CD14-positive monocyte (primary cell): ENCODE results near the gene TARS3. TPM values are rescaled to one million over a fixed set of nuclear protein-coding genes. Genes with fewer than 3 reads are reported as not detected.

Experiments used
- DNase-seq, 3 donors: peaks; one replicate each; pipeline ENCODE4 v3.0.0-alpha.2; 2011 to 2022
- H2AFZ ChIP-seq: 2 replicates; pipeline ENCODE4 v1.6.0; 2012; ENCODE audit warnings: mild to moderate bottlenecking, low read depth, low read length, inconsistent platforms; ENCODE audit not compliant: insufficient read depth, poor library complexity, severe bottlenecking
- H3K27ac ChIP-seq, 2 donors: 1 replicate in 1 of 2; 2 replicates in 1 of 2; pipeline ENCODE4 v1.5.1; 2012 to 2013; ENCODE audit warnings: low read length in 2 of 2, control low read depth in 1 of 2, inconsistent platforms in 1 of 2, low read depth in 1 of 2, mild to moderate bottlenecking in 1 of 2
- H3K27me3 ChIP-seq, 2 donors: one replicate each; pipeline versions ENCODE4 v1.6.0 to v1.6.1; 2011 to 2013; ENCODE audit warnings: low read length in 2 of 2; ENCODE audit not compliant: control insufficient read depth in 2 of 2, insufficient read depth in 2 of 2
- H3K36me3 ChIP-seq, 2 donors: replicated peaks in 1 of 2; 1 replicate in 1 of 2; 2 replicates in 1 of 2; pipeline versions ENCODE4 v1.5.1 to v1.6.1; 2012 to 2013; ENCODE audit warnings: low read length in 2 of 2, control low read depth in 1 of 2, inconsistent platforms in 1 of 2, mild to moderate bottlenecking in 1 of 2; ENCODE audit not compliant: insufficient read depth in 2 of 2, control insufficient read depth in 1 of 2
- H3K4me1 ChIP-seq, 2 donors: 1 replicate in 1 of 2; 2 replicates in 1 of 2; pipeline versions ENCODE4 v1.5.1 to v1.6.1; 2012 to 2013; ENCODE audit warnings: low read length in 2 of 2, control low read depth in 1 of 2, inconsistent platforms in 1 of 2, mild to moderate bottlenecking in 1 of 2, moderate library complexity in 1 of 2; ENCODE audit not compliant: insufficient read depth in 2 of 2, control insufficient read depth in 1 of 2
- H3K4me2 ChIP-seq: replicated peaks from 2 replicates; pipeline ENCODE3; 2012; ENCODE audit warnings: low read length, moderate library complexity, mild to moderate bottlenecking; ENCODE audit not compliant: poor library complexity, severe bottlenecking; ENCODE audit errors: extremely low read depth
- H3K4me3 ChIP-seq, 3 experiments: fragments of 200-600 bp in 1 of 3; sonication (generic) in 1 of 3; replicated peaks in 1 of 3; 1 replicate in 2 of 3; 2 replicates in 1 of 3; pipeline ENCODE4 v1.5.1; 2011 to 2013; ENCODE audit warnings: low read length in 3 of 3, mild to moderate bottlenecking in 3 of 3, control low read depth in 2 of 3, low read depth in 2 of 3, inconsistent platforms in 1 of 3, moderate library complexity in 1 of 3
- H3K79me2 ChIP-seq: 2 replicates; pipeline ENCODE4 v1.6.0; 2012; ENCODE audit warnings: mild to moderate bottlenecking, control low read depth, inconsistent platforms, low read length, moderate library complexity; ENCODE audit not compliant: insufficient read depth
- H3K9ac ChIP-seq: 2 replicates; pipeline ENCODE4 v1.6.0; 2017; ENCODE audit warnings: low read length, mild to moderate bottlenecking; ENCODE audit not compliant: insufficient read depth, poor library complexity, severe bottlenecking
- H3K9me3 ChIP-seq, 2 donors: replicated peaks in 1 of 2; 1 replicate in 1 of 2; 2 replicates in 1 of 2; pipeline versions ENCODE4 v1.5.1 to v1.6.1; 2012 to 2013; ENCODE audit warnings: low read length in 2 of 2, control low read depth in 1 of 2; ENCODE audit not compliant: control insufficient read depth in 1 of 2, insufficient read depth in 1 of 2
- H4K20me1 ChIP-seq: 2 replicates; pipeline ENCODE4 v1.6.0; 2012; ENCODE audit warnings: mild to moderate bottlenecking, low read length, control low read depth, moderate library complexity; ENCODE audit not compliant: insufficient read depth
- H3K27ac Mint-ChIP-seq, 7 donors: one replicate each; pipeline ENCODE4 v1.8.0; 2020; ENCODE audit warnings: mild to moderate bottlenecking in 7 of 7, mixed read lengths in 7 of 7, moderate library complexity in 6 of 7, inconsistent platforms in 2 of 7
- H3K27me3 Mint-ChIP-seq, 3 donors: one replicate each; pipeline ENCODE4 v1.8.0; 2021 to 2022; ENCODE audit warnings: low read depth in 3 of 3, mild to moderate bottlenecking in 3 of 3, mixed read lengths in 3 of 3, moderate library complexity in 3 of 3, inconsistent platforms in 1 of 3
- H3K36me3 Mint-ChIP-seq, 2 donors: one replicate each; pipeline ENCODE4 v1.8.0; 2020; ENCODE audit warnings: mixed read lengths in 2 of 2, inconsistent platforms in 1 of 2, mild to moderate bottlenecking in 1 of 2
- H3K4me1 Mint-ChIP-seq: one replicate; pipeline ENCODE4 v1.8.0; 2020; ENCODE audit warnings: mild to moderate bottlenecking, mixed read lengths
- H3K4me3 Mint-ChIP-seq, 2 donors: one replicate each; pipeline ENCODE4 v1.8.0; 2020; ENCODE audit warnings: mild to moderate bottlenecking in 2 of 2, mixed read lengths in 2 of 2, moderate library complexity in 1 of 2
- H3K9me3 Mint-ChIP-seq, 7 donors: one replicate each; pipeline ENCODE4 v1.8.0; 2020 to 2022; ENCODE audit warnings: mixed read lengths in 7 of 7, mild to moderate bottlenecking in 6 of 7, moderate library complexity in 6 of 7, inconsistent platforms in 2 of 7
- WGBS: methylation state at CpG from one replicate; pipeline ENCODE4 v1.1.5; 2013; ENCODE audit warnings: missing lambda C conversion rate; ENCODE audit not compliant: insufficient coverage; 5-methylcytosine and 5-hydroxymethylcytosine counted together
- intact Hi-C, 2 donors: fragments of 100-400 bp; cut with micrococcal nuclease; formaldehyde crosslinking; loops; one replicate each; pipeline versions ENCODE4 v1.15.0 to v1.15.1; 2023
- polyA plus RNA-seq, 3 donors: library from polyadenylated mRNA; depleted of rRNA in 1 of 3; unstranded in 2 of 3; stranded (reverse) in 1 of 3; fragments of 300-500 nt in 2 of 3; fragments of >200 nt in 1 of 3; fragmentation: Illumina TruSeq in 2 of 3; gene quantifications; 1 replicate in 2 of 3; 2 replicates in 1 of 3; pipeline ENCODE4 v1.2.3, GENCODE V29; 2012 to 2021
- TF ChIP-seq, protein P1 (sequence below): fragments of 200-600 bp; IDR thresholded peaks from one replicate; pipeline ENCODE4 v1.8.0; 2022; ENCODE audit warnings: antibody characterized with exemption, mild to moderate bottlenecking

TARS3 gene
- polyA plus RNA-seq, 3 donors, result 1.3 to 2.4 (median 1.8) TPM

- Mint-ChIP-seq H3K27me3 (peaks cover 4 to 8% (median 6%) of the 10 kb centered on the region in 3 donors), H3K36me3 (peaks cover 7 to 14% of the 10 kb centered on the region in 2 donors), H3K4me3 (no peak overlapping the region), H3K4me1 (peaks cover 12% of the 10 kb centered on the region), H3K27ac (peak overlapping the region in 1 of 7 donors; percentile 53), H3K9me3 (peaks cover 19 to 41% (median 34%) of the 10 kb centered on the region in 7 donors)
- 88% methylated on average over 10 of the region's 10 CpGs for WGBS
- Histone ChIP-seq H3K9ac (no peak overlapping the region), H3K27ac (no peak overlapping the region), H3K4me2 (no peak overlapping the region), H3K79me2 (no peaks in the 10 kb centered on the region), H4K20me1 (no peaks in the 10 kb centered on the region), H3K27me3 (no peaks in the 10 kb centered on the region), H3K4me3 (no peak overlapping the region), H2AFZ (no peak overlapping the region), H3K36me3 (no peaks in the 10 kb centered on the region), H3K4me1 (peaks cover 0 to 9% of the 10 kb centered on the region in 2 donors), H3K9me3 (peaks cover 22 to 35% of the 10 kb centered on the region in 2 donors)
- DNase-seq, result no peak
- TF ChIP-seq, protein P1, sequence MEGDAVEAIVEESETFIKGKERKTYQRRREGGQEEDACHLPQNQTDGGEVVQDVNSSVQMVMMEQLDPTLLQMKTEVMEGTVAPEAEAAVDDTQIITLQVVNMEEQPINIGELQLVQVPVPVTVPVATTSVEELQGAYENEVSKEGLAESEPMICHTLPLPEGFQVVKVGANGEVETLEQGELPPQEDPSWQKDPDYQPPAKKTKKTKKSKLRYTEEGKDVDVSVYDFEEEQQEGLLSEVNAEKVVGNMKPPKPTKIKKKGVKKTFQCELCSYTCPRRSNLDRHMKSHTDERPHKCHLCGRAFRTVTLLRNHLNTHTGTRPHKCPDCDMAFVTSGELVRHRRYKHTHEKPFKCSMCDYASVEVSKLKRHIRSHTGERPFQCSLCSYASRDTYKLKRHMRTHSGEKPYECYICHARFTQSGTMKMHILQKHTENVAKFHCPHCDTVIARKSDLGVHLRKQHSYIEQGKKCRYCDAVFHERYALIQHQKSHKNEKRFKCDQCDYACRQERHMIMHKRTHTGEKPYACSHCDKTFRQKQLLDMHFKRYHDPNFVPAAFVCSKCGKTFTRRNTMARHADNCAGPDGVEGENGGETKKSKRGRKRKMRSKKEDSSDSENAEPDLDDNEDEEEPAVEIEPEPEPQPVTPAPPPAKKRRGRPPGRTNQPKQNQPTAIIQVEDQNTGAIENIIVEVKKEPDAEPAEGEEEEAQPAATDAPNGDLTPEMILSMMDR, result no peak
- intact Hi-C loops, result no loop called here
Observed at GRCh38 chr15:101620671-101621070, 103.6 kb downstream of the TARS3 start.

GRCh38 chr15:101619615-101619865 is 104.7 kb downstream of the TARS3 start:
- 75% methylated on average over 2 of the region's 6 CpGs for WGBS
- Histone ChIP-seq H4K20me1 (no peaks in the 10 kb centered on the region), H3K4me1 (peaks cover 0 to under 1% of the 10 kb centered on the region in 2 donors), H3K4me3 (no peak overlapping the region), H2AFZ (no peak overlapping the region), H3K9me3 (peaks cover 11 to 24% of the 10 kb centered on the region in 2 donors), H3K9ac (no peak overlapping the region), H3K4me2 (no peak overlapping the region), H3K36me3 (no peaks in the 10 kb centered on the region), H3K27ac (no peak overlapping the region), H3K27me3 (no peaks in the 10 kb centered on the region), H3K79me2 (no peaks in the 10 kb centered on the region)
- Mint-ChIP-seq H3K27me3 (peaks cover 4 to 10% (median 9%) of the 10 kb centered on the region in 3 donors), H3K9me3 (peaks cover 17 to 30% (median 23%) of the 10 kb centered on the region in 7 donors), H3K27ac (no peak overlapping the region), H3K4me3 (no peak overlapping the region), H3K36me3 (peaks cover 7 to 10% of the 10 kb centered on the region in 2 donors), H3K4me1 (peaks cover 3% of the 10 kb centered on the region)
- DNase-seq, result no peak
- intact Hi-C loops, result no loop called here
- TF ChIP-seq, protein P1, result no peak
